Ectodermal cell (in vitro differentiated cells): ENCODE measurements around the gene ZNRF3.
A peak's percentile ranks its signal among the peaks of the same experiment; 100 is the strongest.
"Not testable (repeated sequence)": the region's sequence is repeated elsewhere in the genome, so short reads cannot be mapped to it uniquely, and the experiment has no call there.

Experiments
- H3K27ac ChIP-seq: 2 replicates; pipeline ENCODE4 v1.7.0; 2013; ENCODE audit warnings: mild to moderate bottlenecking, low read depth, low read length; ENCODE audit not compliant: insufficient read depth, poor library complexity, severe bottlenecking
- H3K27me3 ChIP-seq: 2 replicates; pipeline ENCODE4 v1.7.0; 2013; ENCODE audit warnings: mild to moderate bottlenecking, low read length; ENCODE audit not compliant: insufficient read depth, control insufficient read depth, poor library complexity, severe bottlenecking
- H3K36me3 ChIP-seq: one replicate; pipeline ENCODE4 v1.7.0; 2013; ENCODE audit warnings: low read length; ENCODE audit not compliant: control insufficient read depth, insufficient read depth
- H3K4me1 ChIP-seq: one replicate; pipeline ENCODE4 v1.7.0; 2013; ENCODE audit warnings: low read length; ENCODE audit not compliant: control insufficient read depth, insufficient read depth
- H3K4me3 ChIP-seq: 2 replicates; pipeline ENCODE4 v1.7.0; 2013; ENCODE audit warnings: low read depth, low read length, control low read depth; ENCODE audit not compliant: insufficient read depth
- H3K9me3 ChIP-seq: 2 replicates; pipeline ENCODE4 v1.7.0; 2013; ENCODE audit warnings: mild to moderate bottlenecking, low read length, moderate library complexity; ENCODE audit not compliant: control insufficient read depth
- WGBS, 2 experiments: methylation state at CpG; one replicate each; pipeline ENCODE4 v1.1.7; 2013; ENCODE audit warnings: missing lambda C conversion rate in 2 of 2; 5-methylcytosine and 5-hydroxymethylcytosine counted together

ZNRF3 gene

GRCh38 chr22:29003975-29004646, 120.7 kb downstream of the ZNRF3 start:
- Histone ChIP-seq H3K9me3 (no peaks in the 10 kb centered on the region), H3K27ac (peak overlapping the region; percentile 95), H3K27me3 (no peaks in the 10 kb centered on the region), H3K4me1 (peaks cover 64% of the 10 kb centered on the region), H3K4me3 (no peak overlapping the region), H3K36me3 (no peaks in the 10 kb centered on the region)
- WGBS, 2 experiments = 19 to 21% methylated on average over 9 of the region's 9 CpGs

- no peak overlapping the region for H3K4me3 ChIP-seq
- H3K4me1 ChIP-seq = peaks cover 65% of the 10 kb centered on the region
- H3K36me3 ChIP-seq = no peaks in the 10 kb centered on the region
- no peaks in the 10 kb centered on the region for H3K27me3 ChIP-seq
- 0 to 1% methylated on average over 20 of the region's 20 CpGs for WGBS, 2 experiments
- peak overlapping the region; percentile 95 for H3K27ac ChIP-seq
- H3K9me3 ChIP-seq = no peaks in the 10 kb centered on the region
These were observed 121.4 kb downstream of the ZNRF3 start for GRCh38 chr22:29004647-29005371.

DNA sequence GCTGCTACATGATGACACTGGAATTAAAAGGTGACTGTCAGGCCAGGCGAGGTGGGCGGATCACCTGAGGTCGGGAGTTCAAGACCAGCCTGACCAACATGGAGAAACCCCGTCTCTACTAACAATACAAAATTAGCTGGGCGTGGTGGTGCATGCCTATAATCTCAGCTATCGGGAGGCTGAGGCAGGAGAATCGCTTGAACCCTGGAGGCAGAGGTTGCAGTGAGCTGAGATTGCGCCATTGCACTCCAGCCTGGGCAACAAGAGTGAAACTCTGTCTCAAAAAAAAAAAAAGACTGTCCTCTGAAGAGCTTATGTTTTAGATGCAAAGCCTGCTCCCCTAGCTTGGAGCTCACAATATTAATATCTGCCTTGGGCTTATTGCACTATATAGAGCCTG, 122.4 kb downstream of the ZNRF3 start:
- H3K27me3 ChIP-seq, H3K4me3 ChIP-seq, H3K27ac ChIP-seq, H3K9me3 ChIP-seq, H3K36me3 ChIP-seq: not testable (repeated sequence)
- H3K4me1 ChIP-seq = peaks cover 65% of the 10 kb centered on the region
- WGBS, 2 experiments = 90 to 93% methylated on average over 8 of the region's 8 CpGs

- no peaks in the 10 kb centered on the region for H3K27me3 ChIP-seq
- H3K4me3 ChIP-seq = no peak overlapping the region
These were observed 123.0 kb downstream of the ZNRF3 start for GRCh38 chr22:29006346-29006745.

GRCh38 chr22:29009148-29009547, 125.8 kb downstream of the ZNRF3 start:
- H3K4me3 ChIP-seq = no peak overlapping the region
- no peak overlapping the region for H3K27ac ChIP-seq
- H3K4me1 ChIP-seq = peaks cover 77% of the 10 kb centered on the region
- 91 to 93% methylated on average over 5 of the region's 5 CpGs for WGBS, 2 experiments
- H3K9me3 ChIP-seq = no peaks in the 10 kb centered on the region
- H3K36me3 ChIP-seq = no peaks in the 10 kb centered on the region
- H3K27me3 ChIP-seq = no peaks in the 10 kb centered on the region

More at GRCh38 chr22:29006346-29006745, 123.0 kb downstream of the ZNRF3 start:
- peaks cover 71% of the 10 kb centered on the region for H3K4me1 ChIP-seq
- 89 to 93% methylated on average over 8 of the region's 8 CpGs for WGBS, 2 experiments
- no peaks in the 10 kb centered on the region for H3K36me3 ChIP-seq
- no peak overlapping the region for H3K27ac ChIP-seq
- no peaks in the 10 kb centered on the region for H3K9me3 ChIP-seq

DNA sequence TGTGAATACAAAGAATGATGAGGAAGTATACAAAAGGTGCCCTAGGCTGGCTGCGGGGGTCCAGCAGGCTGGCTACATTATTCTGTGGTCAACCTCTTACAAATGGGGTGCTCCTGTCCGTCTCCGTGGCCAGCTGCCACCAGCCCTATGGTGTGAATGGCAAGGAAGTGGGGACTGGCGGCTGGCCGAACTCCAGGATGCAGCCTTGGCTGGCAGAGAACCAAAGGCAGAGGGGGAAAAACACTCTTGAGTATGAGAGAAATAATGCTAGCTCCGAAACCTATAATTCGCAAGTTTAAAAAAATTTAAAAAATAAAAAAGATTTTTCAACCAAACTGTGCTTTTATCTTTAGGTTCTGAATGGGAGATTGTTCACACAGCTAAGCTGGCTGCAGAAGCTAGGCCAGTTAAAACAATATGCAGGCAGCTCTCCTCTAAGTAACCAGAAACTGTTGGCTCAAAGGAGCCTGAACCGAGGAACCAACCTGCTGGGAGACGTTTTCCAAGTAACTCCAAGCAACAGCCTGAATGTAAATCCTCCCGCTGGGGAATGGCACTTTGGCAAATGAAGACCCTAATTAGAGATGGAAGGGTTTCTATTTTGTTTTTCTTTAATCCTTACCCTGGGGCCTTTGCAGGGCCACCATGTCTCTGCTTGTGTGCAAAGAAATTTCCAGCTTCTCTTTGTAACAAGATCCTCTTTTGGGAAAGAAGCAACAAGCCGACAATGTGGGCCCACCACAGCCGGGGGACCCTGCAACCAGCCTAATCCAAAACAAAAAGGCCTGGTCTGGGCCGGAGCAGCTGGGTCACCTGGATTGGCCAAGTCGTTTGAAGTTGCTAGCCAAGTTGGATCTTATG, 128.1 kb downstream of the ZNRF3 start:
- H3K27me3 ChIP-seq = no peaks in the 10 kb centered on the region
- H3K4me1 ChIP-seq = peaks cover 61% of the 10 kb centered on the region
- H3K36me3 ChIP-seq = no peaks in the 10 kb centered on the region
- H3K9me3 ChIP-seq = no peaks in the 10 kb centered on the region
- H3K27ac ChIP-seq = peak overlapping the region; percentile 74
- H3K4me3 ChIP-seq = no peak overlapping the region
- WGBS, 2 experiments = 37 to 43% methylated on average over 12 to 14 of the region's 14 CpGs

GRCh38 chr22:29012101-29012433, 128.7 kb downstream of the ZNRF3 start:
- Histone ChIP-seq H3K36me3 (no peaks in the 10 kb centered on the region), H3K4me3 (no peak overlapping the region), H3K27me3 (no peaks in the 10 kb centered on the region), H3K27ac (peak overlapping the region; percentile 74), H3K4me1 (peaks cover 55% of the 10 kb centered on the region), H3K9me3 (no peaks in the 10 kb centered on the region)
- 68 to 76% methylated on average over 4 of the region's 4 CpGs for WGBS, 2 experiments

GRCh38 chr22:29012952-29013351, 129.6 kb downstream of the ZNRF3 start:
- no peaks in the 10 kb centered on the region for H3K36me3 ChIP-seq
- no peak overlapping the region for H3K27ac ChIP-seq
- H3K4me1 ChIP-seq = peaks cover 50% of the 10 kb centered on the region
- no peaks in the 10 kb centered on the region for H3K9me3 ChIP-seq
- H3K4me3 ChIP-seq = no peak overlapping the region
- no peaks in the 10 kb centered on the region for H3K27me3 ChIP-seq
- WGBS, 2 experiments = 93 to 96% methylated on average over 4 of the region's 4 CpGs

GRCh38 chr22:29014293-29014692, 130.9 kb downstream of the ZNRF3 start:
- no peaks in the 10 kb centered on the region for H3K36me3 ChIP-seq
- no peaks in the 10 kb centered on the region for H3K9me3 ChIP-seq
- 82 to 88% methylated on average over 4 of the region's 4 CpGs for WGBS, 2 experiments
- H3K27me3 ChIP-seq = no peaks in the 10 kb centered on the region
- H3K4me1 ChIP-seq = peaks cover 38% of the 10 kb centered on the region
- H3K27ac ChIP-seq = no peak overlapping the region
- H3K4me3 ChIP-seq = no peak overlapping the region

- Histone ChIP-seq H3K4me1 (peaks cover 35% of the 10 kb centered on the region), H3K9me3 (no peaks in the 10 kb centered on the region), H3K27ac (no peak overlapping the region), H3K27me3 (no peaks in the 10 kb centered on the region), H3K4me3 (no peak overlapping the region), H3K36me3 (no peaks in the 10 kb centered on the region)
- 75 to 88% methylated on average over 4 of the region's 4 CpGs for WGBS, 2 experiments
These were observed 131.4 kb downstream of the ZNRF3 start for GRCh38 chr22:29014773-29015172.
